WTC11 (cell line): ENCODE results near the gene SPHK2. TPM values are rescaled to one million over a fixed set of nuclear protein-coding genes. Genes with fewer than 3 reads are reported as not detected.

ENCODE experiments used
- ATAC-seq: fragments of 200-7000 bp; cut with Tn5 transposase; 2 replicates; pipeline ENCODE4 v1.10.0; 2021; ENCODE audit warnings: mild to moderate bottlenecking, moderate library complexity
- CTCF ChIA-PET: fragments of 300-600 bp; sonication (Branson Sonifier 250); formaldehyde crosslinking; loops from one replicate; lab custom pipeline; 2021; ENCODE audit warnings: antibody characterized with exemption; lab: Charles Lee
- POLR2A ChIA-PET: fragments of 350-600 bp; sonication (Branson Sonifier 250); formaldehyde crosslinking; loops from one replicate; lab custom pipeline; 2021; ENCODE audit warnings: antibody characterized with exemption; lab: Charles Lee
- DNase-seq: peaks from one replicate; pipeline ENCODE4 v3.0.0; 2021; ENCODE audit warnings: low spot score
- H3K27ac Mint-ChIP-seq: 2 replicates; pipeline ENCODE4 v1.8.0; 2021; ENCODE audit warnings: mixed read lengths
- H3K27me3 Mint-ChIP-seq: 2 replicates; pipeline ENCODE4 v1.8.0; 2021; ENCODE audit warnings: low read depth, mild to moderate bottlenecking, moderate library complexity, mixed read lengths
- H3K36me3 Mint-ChIP-seq: 2 replicates; pipeline ENCODE4 v1.8.0; 2021; ENCODE audit warnings: mixed read lengths
- H3K4me1 Mint-ChIP-seq: 2 replicates; pipeline ENCODE4 v1.8.0; 2022; ENCODE audit warnings: mixed read lengths
- H3K4me3 Mint-ChIP-seq: 2 replicates; pipeline ENCODE4 v1.8.0; 2021; ENCODE audit warnings: mild to moderate bottlenecking, moderate library complexity, mixed read lengths
- H3K9me3 Mint-ChIP-seq: 2 replicates; pipeline ENCODE4 v1.8.0; 2021; ENCODE audit warnings: mixed read lengths
- ATF3 ChIP-seq: sonication (generic); formaldehyde crosslinking; conservative IDR thresholded peaks from 2 replicates; pipeline ENCODE4 v1.8.1; 2022; ENCODE audit warnings: mild to moderate bottlenecking, missing genetic modification reagents
- CBFB ChIP-seq: sonication (generic); formaldehyde crosslinking; IDR thresholded peaks from 2 replicates; pipeline ENCODE4 v1.8.1; 2022; ENCODE audit warnings: mild to moderate bottlenecking, low read depth, missing genetic modification reagents
- CREB1 ChIP-seq: sonication (generic); formaldehyde crosslinking; IDR thresholded peaks from 2 replicates; pipeline ENCODE4 v1.8.0; 2023; ENCODE audit warnings: mild to moderate bottlenecking, missing genetic modification reagents
- ELF4 ChIP-seq: sonication (generic); formaldehyde crosslinking; IDR thresholded peaks from 2 replicates; pipeline ENCODE4 v1.8.1; 2022; ENCODE audit warnings: low read depth, mild to moderate bottlenecking, moderate library complexity, missing genetic modification reagents
- NFATC4 ChIP-seq: fragments of 250-450 bp; sonication (Bioruptor Pico); IDR thresholded peaks from 2 replicates; pipeline ENCODE4 v1.9.0; 2021; ENCODE audit warnings: mild to moderate bottlenecking
- PREB ChIP-seq: sonication (generic); formaldehyde crosslinking; IDR thresholded peaks from 2 replicates; pipeline ENCODE4 v1.8.1; 2022; ENCODE audit warnings: mild to moderate bottlenecking, missing genetic modification reagents, moderate library complexity, borderline replicate concordance
- RORB ChIP-seq: fragments of 250-450 bp; sonication (Bioruptor Pico); IDR thresholded peaks from 2 replicates; pipeline ENCODE4 v1.9.0; 2021; ENCODE audit warnings: mild to moderate bottlenecking
- STAT6 ChIP-seq: sonication (generic); formaldehyde crosslinking; conservative IDR thresholded peaks from 2 replicates; pipeline ENCODE4 v1.8.1; 2023; ENCODE audit warnings: mild to moderate bottlenecking, low read depth, missing genetic modification reagents, moderate library complexity
- ZNF416 ChIP-seq: fragments of 250-450 bp; sonication (Bioruptor Pico); IDR thresholded peaks from 2 replicates; pipeline ENCODE4 v1.9.0; 2021; ENCODE audit warnings: mild to moderate bottlenecking, inconsistent platforms
- ZNF423 ChIP-seq: fragments of 250-450 bp; sonication (Bioruptor Pico); IDR thresholded peaks from 2 replicates; pipeline ENCODE4 v2.1.2; 2022; ENCODE audit warnings: mild to moderate bottlenecking, moderate library complexity
- ZNF425 ChIP-seq: fragments of 250-450 bp; sonication (Bioruptor Pico); conservative IDR thresholded peaks from 2 replicates; pipeline ENCODE4 v1.9.0; 2021; ENCODE audit warnings: mild to moderate bottlenecking
- total RNA-seq: library from RNA; stranded (reverse); gene quantifications from 3 replicates; pipeline ENCODE4 v1.2.3, GENCODE V29; 2021
- TF ChIP-seq, protein P1 (sequence below): sonication (generic); formaldehyde crosslinking; IDR thresholded peaks from 2 replicates; pipeline ENCODE4 v1.8.0; 2022; ENCODE audit warnings: mild to moderate bottlenecking, missing genetic modification reagents
- TF ChIP-seq, protein P2 (sequence below): sonication (generic); formaldehyde crosslinking; IDR thresholded peaks from 2 replicates; pipeline ENCODE4 v1.8.0; 2023; ENCODE audit warnings: missing genetic modification reagents, mild to moderate bottlenecking, borderline replicate concordance
- TF ChIP-seq, protein P3 (sequence below): sonication (generic); formaldehyde crosslinking; IDR thresholded peaks from 2 replicates; pipeline ENCODE4 v1.8.0; 2022; ENCODE audit warnings: mild to moderate bottlenecking, missing genetic modification reagents
- TF ChIP-seq, protein P4 (sequence below): fragments of 250-450 bp; sonication (Bioruptor Pico); IDR thresholded peaks from 2 replicates; pipeline ENCODE4 v1.9.0; 2021; ENCODE audit warnings: moderate library complexity, mild to moderate bottlenecking, inconsistent platforms, borderline replicate concordance

The SPHK2 gene
- total RNA-seq, 1 experiment from 2014 or later: 64.6 TPM

DNA sequence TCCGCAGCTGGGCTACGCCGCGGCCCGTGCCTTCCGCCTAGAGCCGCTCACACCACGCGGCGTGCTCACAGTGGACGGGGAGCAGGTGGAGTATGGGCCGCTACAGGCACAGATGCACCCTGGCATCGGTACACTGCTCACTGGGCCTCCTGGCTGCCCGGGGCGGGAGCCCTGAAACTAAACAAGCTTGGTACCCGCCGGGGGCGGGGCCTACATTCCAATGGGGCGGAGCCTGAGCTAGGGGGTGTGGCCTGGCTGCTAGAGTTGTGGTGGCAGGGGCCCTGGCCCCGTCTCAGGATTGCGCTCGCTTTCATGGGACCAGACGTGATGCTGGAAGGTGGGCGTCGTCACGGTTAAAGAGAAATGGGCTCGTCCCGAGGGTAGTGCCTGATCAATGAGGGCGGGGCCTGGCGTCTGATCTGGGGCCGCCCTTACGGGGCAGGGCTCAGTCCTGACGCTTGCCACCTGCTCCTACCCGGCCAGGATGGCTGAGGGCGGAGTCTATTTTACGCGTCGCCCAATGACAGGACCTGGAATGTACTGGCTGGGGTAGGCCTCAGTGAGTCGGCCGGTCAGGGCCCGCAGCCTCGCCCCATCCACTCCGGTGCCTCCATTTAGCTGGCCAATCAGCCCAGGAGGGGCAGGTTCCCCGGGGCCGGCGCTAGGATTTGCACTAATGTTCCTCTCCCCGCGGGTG lies 10.4 kb downstream of the SPHK2 start (continued):
- TF ChIP-seq, protein P1, sequence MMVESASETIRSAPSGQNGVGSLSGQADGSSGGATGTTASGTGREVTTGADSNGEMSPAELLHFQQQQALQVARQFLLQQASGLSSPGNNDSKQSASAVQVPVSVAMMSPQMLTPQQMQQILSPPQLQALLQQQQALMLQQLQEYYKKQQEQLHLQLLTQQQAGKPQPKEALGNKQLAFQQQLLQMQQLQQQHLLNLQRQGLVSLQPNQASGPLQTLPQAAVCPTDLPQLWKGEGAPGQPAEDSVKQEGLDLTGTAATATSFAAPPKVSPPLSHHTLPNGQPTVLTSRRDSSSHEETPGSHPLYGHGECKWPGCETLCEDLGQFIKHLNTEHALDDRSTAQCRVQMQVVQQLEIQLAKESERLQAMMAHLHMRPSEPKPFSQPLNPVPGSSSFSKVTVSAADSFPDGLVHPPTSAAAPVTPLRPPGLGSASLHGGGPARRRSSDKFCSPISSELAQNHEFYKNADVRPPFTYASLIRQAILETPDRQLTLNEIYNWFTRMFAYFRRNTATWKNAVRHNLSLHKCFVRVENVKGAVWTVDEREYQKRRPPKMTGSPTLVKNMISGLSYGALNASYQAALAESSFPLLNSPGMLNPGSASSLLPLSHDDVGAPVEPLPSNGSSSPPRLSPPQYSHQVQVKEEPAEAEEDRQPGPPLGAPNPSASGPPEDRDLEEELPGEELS (CRISPR knock-in tag): peak; percentile 37; the same call in 1 of the 2 replicates

GRCh38 chr19:48630296-48631063 lies 11.2 kb downstream of the SPHK2 start:
- ATAC-seq: peak; percentile 11
- Mint-ChIP-seq H3K27ac (peak overlapping the region; percentile 99), H3K36me3 (no peaks in the 10 kb centered on the region), H3K4me1 (peaks cover 32% of the 10 kb centered on the region), H3K9me3 (no peaks in the 10 kb centered on the region), H3K27me3 (no peaks in the 10 kb centered on the region), H3K4me3 (peak overlapping the region; percentile 71)
- ChIA-PET POLR2A (interaction anchor here (0.5 to 3.4 kb wide), 16 partner anchors 9 to 363 kb away, joined by 3 to 23 read pairs (median 4); partner anchors contain the start of genes CA11, FAM83E, RPL18 and RUVBL2), CTCF (interaction anchor here (0.6 to 3.0 kb wide), 25 partner anchors 8 to 363 kb away, joined by 3 to 20 read pairs (median 4); partner anchors contain the start of genes CA11, FAM83E, RPL18 and RUVBL2)
- DNase-seq: peak; percentile 72
- TF ChIP-seq, protein P1 (CRISPR knock-in tag): no peak
- TF ChIP-seq ZNF425 (CRISPR knock-in tag): 0 out of 2 replicates have a peak, but pooled peaks have one; percentile 31
- TF ChIP-seq PREB (CRISPR knock-in tag): no peak
- no peak for TF ChIP-seq CREB1
- TF ChIP-seq ELF4 (CRISPR knock-in tag): no peak
- peak; percentile 92 for TF ChIP-seq ZNF416 (CRISPR knock-in tag)
- peak; percentile 85 for TF ChIP-seq NFATC4
- TF ChIP-seq, protein P2, sequence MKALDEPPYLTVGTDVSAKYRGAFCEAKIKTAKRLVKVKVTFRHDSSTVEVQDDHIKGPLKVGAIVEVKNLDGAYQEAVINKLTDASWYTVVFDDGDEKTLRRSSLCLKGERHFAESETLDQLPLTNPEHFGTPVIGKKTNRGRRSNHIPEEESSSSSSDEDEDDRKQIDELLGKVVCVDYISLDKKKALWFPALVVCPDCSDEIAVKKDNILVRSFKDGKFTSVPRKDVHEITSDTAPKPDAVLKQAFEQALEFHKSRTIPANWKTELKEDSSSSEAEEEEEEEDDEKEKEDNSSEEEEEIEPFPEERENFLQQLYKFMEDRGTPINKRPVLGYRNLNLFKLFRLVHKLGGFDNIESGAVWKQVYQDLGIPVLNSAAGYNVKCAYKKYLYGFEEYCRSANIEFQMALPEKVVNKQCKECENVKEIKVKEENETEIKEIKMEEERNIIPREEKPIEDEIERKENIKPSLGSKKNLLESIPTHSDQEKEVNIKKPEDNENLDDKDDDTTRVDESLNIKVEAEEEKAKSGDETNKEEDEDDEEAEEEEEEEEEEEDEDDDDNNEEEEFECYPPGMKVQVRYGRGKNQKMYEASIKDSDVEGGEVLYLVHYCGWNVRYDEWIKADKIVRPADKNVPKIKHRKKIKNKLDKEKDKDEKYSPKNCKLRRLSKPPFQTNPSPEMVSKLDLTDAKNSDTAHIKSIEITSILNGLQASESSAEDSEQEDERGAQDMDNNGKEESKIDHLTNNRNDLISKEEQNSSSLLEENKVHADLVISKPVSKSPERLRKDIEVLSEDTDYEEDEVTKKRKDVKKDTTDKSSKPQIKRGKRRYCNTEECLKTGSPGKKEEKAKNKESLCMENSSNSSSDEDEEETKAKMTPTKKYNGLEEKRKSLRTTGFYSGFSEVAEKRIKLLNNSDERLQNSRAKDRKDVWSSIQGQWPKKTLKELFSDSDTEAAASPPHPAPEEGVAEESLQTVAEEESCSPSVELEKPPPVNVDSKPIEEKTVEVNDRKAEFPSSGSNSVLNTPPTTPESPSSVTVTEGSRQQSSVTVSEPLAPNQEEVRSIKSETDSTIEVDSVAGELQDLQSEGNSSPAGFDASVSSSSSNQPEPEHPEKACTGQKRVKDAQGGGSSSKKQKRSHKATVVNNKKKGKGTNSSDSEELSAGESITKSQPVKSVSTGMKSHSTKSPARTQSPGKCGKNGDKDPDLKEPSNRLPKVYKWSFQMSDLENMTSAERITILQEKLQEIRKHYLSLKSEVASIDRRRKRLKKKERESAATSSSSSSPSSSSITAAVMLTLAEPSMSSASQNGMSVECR (CRISPR knock-in tag): no peak; the same call in 1 of the 2 replicates
- no peak for TF ChIP-seq ATF3 (CRISPR knock-in tag)
- TF ChIP-seq RORB (CRISPR knock-in tag): no peak
- no peak for TF ChIP-seq STAT6 (CRISPR knock-in tag)
- TF ChIP-seq CBFB: no peak
- TF ChIP-seq, protein P3, sequence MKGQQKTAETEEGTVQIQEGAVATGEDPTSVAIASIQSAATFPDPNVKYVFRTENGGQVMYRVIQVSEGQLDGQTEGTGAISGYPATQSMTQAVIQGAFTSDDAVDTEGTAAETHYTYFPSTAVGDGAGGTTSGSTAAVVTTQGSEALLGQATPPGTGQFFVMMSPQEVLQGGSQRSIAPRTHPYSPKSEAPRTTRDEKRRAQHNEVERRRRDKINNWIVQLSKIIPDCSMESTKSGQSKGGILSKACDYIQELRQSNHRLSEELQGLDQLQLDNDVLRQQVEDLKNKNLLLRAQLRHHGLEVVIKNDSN (CRISPR knock-in tag): peak; percentile 45; the same call in 1 of the 2 replicates
- TF ChIP-seq ZNF423 (CRISPR knock-in tag): no peak
- TF ChIP-seq, protein P4, sequence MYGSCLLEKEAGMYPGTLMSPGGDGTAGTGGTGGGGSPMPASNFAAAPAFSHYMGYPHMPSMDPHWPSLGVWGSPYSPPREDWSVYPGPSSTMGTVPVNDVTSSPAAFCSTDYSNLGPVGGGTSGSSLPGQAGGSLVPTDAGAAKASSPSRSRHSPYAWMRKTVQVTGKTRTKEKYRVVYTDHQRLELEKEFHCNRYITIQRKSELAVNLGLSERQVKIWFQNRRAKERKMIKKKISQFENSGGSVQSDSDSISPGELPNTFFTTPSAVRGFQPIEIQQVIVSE: no peak
